ENCODE data around the gene DLST. TPM values are rescaled to one million over a fixed set of nuclear protein-coding genes. Genes with fewer than 3 reads are reported as not detected.

DLST gene
- total and polyA plus RNA-seq, 2 experiments from 2014 or later = 10.8 to 68.7 TPM

DNA sequence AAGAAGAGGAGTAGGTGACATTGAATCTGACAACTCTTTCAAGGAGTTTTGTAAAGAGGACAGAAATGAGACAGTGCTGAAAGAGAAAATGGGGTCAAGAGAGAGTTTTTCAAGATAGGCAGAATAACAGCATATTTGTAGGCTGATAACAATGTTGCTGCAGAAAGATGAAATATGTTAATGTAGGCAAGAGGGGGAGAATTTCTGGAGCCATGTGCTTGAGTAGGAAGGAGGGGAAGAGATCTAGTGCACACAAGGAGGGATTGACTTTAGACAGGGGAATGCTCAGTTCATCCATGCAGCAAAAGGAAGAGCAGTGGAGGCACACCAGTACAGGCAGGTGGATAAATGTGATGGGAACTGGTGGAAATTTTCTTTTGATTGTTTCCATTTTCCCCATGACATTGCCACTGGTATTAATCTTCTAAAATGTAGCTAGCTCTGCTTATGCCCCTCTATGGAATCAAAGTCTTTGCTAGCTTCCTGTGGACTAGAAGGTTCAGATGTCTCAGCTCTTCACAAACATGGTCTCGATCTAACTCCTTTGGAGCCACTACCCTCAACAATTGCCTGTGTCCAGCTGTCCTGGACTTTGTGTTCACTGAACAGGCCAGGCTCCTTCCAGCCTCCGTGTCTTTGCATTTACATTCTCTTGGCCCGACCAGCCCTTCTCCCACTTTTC lies 14.9 kb upstream of the DLST start:
- Histone ChIP-seq H2AFZ (no peak overlapping the region), H3K4me1 (ENCODE audit: insufficient read depth) (no peaks in the 10 kb centered on the region), H3K27ac (peak overlapping the region; percentile 51), H3K9me3 (ENCODE audit: low read depth) (no peaks in the 10 kb centered on the region), H3K9me2 (replicated peaks; ENCODE audit: insufficient read depth) (no peaks in the 10 kb centered on the region), H3K79me2 (no peaks in the 10 kb centered on the region), H3K4me3 (no peak overlapping the region), H3K4me2 (no peak overlapping the region), H3K27me3 (peaks cover 10% of the 10 kb centered on the region), H4K20me1 (ENCODE audit: insufficient read depth, poor library complexity, severe bottlenecking) (no peaks in the 10 kb centered on the region), H3K36me3 (replicated peaks; ENCODE audit: insufficient read depth, low read depth) (no peaks in the 10 kb centered on the region)
- WGBS (ENCODE audit: low lambda C conversion rate, missing lambda C conversion rate) = 90% methylated on average over 3 of the region's 3 CpGs
- no peak for DNase-seq (ENCODE audit: low spot score)
- TF ChIP-seq, protein P1, sequence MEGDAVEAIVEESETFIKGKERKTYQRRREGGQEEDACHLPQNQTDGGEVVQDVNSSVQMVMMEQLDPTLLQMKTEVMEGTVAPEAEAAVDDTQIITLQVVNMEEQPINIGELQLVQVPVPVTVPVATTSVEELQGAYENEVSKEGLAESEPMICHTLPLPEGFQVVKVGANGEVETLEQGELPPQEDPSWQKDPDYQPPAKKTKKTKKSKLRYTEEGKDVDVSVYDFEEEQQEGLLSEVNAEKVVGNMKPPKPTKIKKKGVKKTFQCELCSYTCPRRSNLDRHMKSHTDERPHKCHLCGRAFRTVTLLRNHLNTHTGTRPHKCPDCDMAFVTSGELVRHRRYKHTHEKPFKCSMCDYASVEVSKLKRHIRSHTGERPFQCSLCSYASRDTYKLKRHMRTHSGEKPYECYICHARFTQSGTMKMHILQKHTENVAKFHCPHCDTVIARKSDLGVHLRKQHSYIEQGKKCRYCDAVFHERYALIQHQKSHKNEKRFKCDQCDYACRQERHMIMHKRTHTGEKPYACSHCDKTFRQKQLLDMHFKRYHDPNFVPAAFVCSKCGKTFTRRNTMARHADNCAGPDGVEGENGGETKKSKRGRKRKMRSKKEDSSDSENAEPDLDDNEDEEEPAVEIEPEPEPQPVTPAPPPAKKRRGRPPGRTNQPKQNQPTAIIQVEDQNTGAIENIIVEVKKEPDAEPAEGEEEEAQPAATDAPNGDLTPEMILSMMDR (IDR thresholded peaks at IDR 0.05; ENCODE audit: poor library complexity) = no peak
- TF ChIP-seq EZH2 (IDR thresholded peaks at IDR 0.05; ENCODE audit: borderline replicate concordance) = no peak
- no peak for TF ChIP-seq EZH2phosphoT487 (IDR thresholded peaks at IDR 0.05; ENCODE audit: low read depth, severe bottlenecking, unreplicated experiment)

DNA sequence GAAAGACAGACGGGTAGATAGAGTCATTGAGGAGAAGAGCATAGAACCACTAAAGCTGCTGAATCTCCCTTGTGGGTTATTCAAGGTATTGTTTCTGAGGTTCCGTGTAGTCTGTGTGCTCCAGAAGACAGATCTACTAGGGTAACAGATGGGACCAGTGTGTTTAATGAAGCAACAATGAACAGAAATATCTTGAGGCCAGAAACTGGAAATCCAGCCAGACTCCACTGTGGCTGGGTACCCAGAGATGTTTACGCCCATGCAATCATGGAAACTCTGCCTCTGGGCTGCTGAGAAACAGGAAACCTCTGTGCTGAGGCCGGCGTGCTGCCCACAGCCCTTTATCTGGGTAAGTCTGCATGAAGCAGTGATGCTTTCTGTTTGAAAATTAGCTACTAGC lies 14.0 kb upstream of the DLST start:
- Histone ChIP-seq H3K4me2 (no peak overlapping the region), H3K27ac (peak overlapping the region; percentile 51), H3K27me3 (peaks cover 10% of the 10 kb centered on the region), H3K9me2 (replicated peaks; ENCODE audit: insufficient read depth) (no peaks in the 10 kb centered on the region), H3K4me1 (ENCODE audit: insufficient read depth) (no peaks in the 10 kb centered on the region), H3K9me3 (ENCODE audit: low read depth) (no peaks in the 10 kb centered on the region), H4K20me1 (ENCODE audit: insufficient read depth, poor library complexity, severe bottlenecking) (no peaks in the 10 kb centered on the region), H3K79me2 (no peaks in the 10 kb centered on the region), H3K4me3 (no peak overlapping the region), H3K36me3 (replicated peaks; ENCODE audit: insufficient read depth, low read depth) (no peaks in the 10 kb centered on the region), H2AFZ (no peak overlapping the region)
- 51% methylated on average over 5 of the region's 5 CpGs for WGBS (ENCODE audit: low lambda C conversion rate, missing lambda C conversion rate)
- TF ChIP-seq, protein P1 (IDR thresholded peaks at IDR 0.05; ENCODE audit: poor library complexity) = no peak
- no peak for TF ChIP-seq EZH2phosphoT487 (IDR thresholded peaks at IDR 0.05; ENCODE audit: low read depth, severe bottlenecking, unreplicated experiment)
- TF ChIP-seq EZH2 (IDR thresholded peaks at IDR 0.05; ENCODE audit: borderline replicate concordance) = no peak
- DNase-seq (ENCODE audit: low spot score) = no peak

DNA sequence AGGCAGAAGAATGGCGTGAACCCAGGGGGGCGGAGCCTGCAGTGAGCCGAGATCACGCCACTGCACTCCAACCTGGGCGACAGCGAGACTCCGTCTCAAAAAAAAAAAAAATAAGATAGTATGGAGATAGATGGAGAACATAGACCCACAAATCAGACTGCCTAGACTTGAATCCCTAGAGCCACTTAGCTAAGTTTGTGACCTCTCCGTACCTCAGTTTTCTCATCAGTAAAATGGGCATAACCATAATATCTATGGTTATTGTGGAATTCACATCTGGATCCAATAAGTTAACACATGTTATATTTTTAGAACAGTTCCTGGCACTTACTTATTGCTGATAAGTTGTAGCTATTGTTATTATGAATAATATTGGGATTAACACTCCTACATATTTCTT lies 13.0 kb upstream of the DLST start:
- TF ChIP-seq, protein P1 (IDR thresholded peaks at IDR 0.05; ENCODE audit: poor library complexity) = no peak
- no peak for TF ChIP-seq EZH2 (IDR thresholded peaks at IDR 0.05; ENCODE audit: borderline replicate concordance)
- TF ChIP-seq EZH2phosphoT487 (IDR thresholded peaks at IDR 0.05; ENCODE audit: low read depth, severe bottlenecking, unreplicated experiment) = no peak
- H3K27ac ChIP-seq = no peak overlapping the region
- 87% methylated on average over 8 of the region's 8 CpGs for WGBS (ENCODE audit: low lambda C conversion rate, missing lambda C conversion rate)
- no peaks in the 10 kb centered on the region for H3K36me3 ChIP-seq (replicated peaks; ENCODE audit: insufficient read depth, low read depth)
- H3K27me3 ChIP-seq = peaks cover 17% of the 10 kb centered on the region
- no peak overlapping the region for H2AFZ ChIP-seq
- H4K20me1 ChIP-seq (ENCODE audit: insufficient read depth, poor library complexity, severe bottlenecking) = no peaks in the 10 kb centered on the region
- no peaks in the 10 kb centered on the region for H3K4me1 ChIP-seq (ENCODE audit: insufficient read depth)
- no peak overlapping the region for H3K4me2 ChIP-seq
- H3K9me2 ChIP-seq (replicated peaks; ENCODE audit: insufficient read depth) = no peaks in the 10 kb centered on the region
- no peaks in the 10 kb centered on the region for H3K79me2 ChIP-seq
- no peaks in the 10 kb centered on the region for H3K9me3 ChIP-seq (ENCODE audit: low read depth)
- no peak for DNase-seq (ENCODE audit: low spot score)
- H3K4me3 ChIP-seq = no peak overlapping the region

All from hepatocyte (in vitro differentiated cells).